ENCODE measurements around the gene CEP120. TPM values are rescaled to one million over a fixed set of nuclear protein-coding genes. Genes with fewer than 3 reads are reported as not detected.

CEP120 gene
- 16.7 and 21.3 TPM in 2 replicates for total RNA-seq

DNA sequence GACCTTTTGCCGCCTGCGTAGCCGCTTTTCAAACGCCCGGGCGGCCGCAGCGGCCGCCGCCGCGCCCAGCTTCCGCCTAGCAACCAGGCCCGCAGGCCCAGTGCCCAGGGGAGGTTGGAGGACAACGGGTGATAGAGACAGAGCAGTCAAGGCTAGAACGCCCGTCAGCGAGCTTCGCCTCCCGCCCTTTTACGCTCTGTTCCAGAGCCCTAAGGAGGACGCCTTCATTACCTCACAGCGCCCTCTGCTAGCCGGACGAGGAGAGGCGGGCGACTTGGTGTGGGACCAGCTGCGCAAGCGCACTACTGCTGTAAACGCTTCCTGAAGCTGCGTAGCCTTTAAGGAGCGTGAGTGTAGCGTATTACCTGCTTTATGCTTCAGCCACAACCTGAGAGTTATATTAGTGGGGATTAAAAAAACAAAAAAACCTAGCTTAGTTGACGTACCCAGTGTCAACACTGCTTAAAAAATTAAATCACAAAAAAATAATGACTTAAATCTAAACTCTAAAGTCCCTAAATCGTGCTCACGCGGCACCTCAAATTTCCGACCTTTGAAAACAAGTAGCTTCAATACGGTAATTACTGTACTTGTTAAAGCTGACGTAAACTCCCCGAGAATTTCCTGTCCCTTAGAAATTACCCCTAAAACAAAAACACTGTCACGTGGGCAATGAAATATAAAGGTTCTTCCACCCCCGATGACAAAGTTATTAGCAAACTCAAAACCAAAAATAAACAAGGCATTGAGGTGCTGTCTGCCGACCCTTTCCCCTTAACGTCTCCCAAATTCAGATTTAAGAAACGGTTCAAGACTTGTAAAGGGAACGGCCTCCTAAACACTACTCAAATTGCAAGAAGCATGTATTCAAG, at the start of gene CEP120:
Gene CEP120, minus strand, starts transcription at position 126 of the 872 bp plus-strand sequence. CDS start 405 bp downstream, outside the sequence.

Other genes starting within 250 kb of the CEP120 start
- gene CSNK1G3, start 88.8 kb upstream of the CEP120 start, total RNA-seq = 39.7 and 45.7 TPM in 2 replicates